SK-N-MC (cell line): ENCODE measurements around the gene CDAN1.

ENCODE experiments used
- EZH2 ChIP-seq: fragments of 200-600 bp; sonication (generic); IDR thresholded peaks from one replicate; pipeline ENCODE4 v1.6.1; 2017; ENCODE audit warnings: antibody characterized with exemption
- POLR2AphosphoS5 ChIP-seq: IDR thresholded peaks from 2 replicates; pipeline ENCODE4 v1.6.1; 2012; ENCODE audit warnings: mild to moderate bottlenecking, low read depth, low read length, borderline replicate concordance

- TF ChIP-seq POLR2AphosphoS5, result no peak
- TF ChIP-seq EZH2, result no peak
These were observed 13.9 kb downstream of the CDAN1 start for GRCh38 chr15:42723068-42723467.
